Calu3 (cell line): ENCODE measurements around the gene SLC35G2. TPM values are rescaled to one million over a fixed set of nuclear protein-coding genes. Genes with fewer than 3 reads are reported as not detected.
A peak's percentile ranks its signal among the peaks of the same experiment; 100 is the strongest.

Experiments
- BruUV-seq: library from RNA; stranded (reverse); fragments of 400-500 nt; replicated peaks from 2 replicates; lab custom pipeline; 2021; lab: Mats Ljungman, UMichigan
- CTCF ChIA-PET: fragments of 300-600 bp; sonication (Branson Sonifier 250); formaldehyde crosslinking; loops from one replicate; lab custom pipeline; 2022; ENCODE audit warnings: antibody characterized with exemption; lab: Charles Lee
- DNase-seq: peaks from one replicate; pipeline ENCODE4 v3.0.0; 2022
- H3K27ac Mint-ChIP-seq: one replicate; pipeline ENCODE4 v1.8.0; 2022; ENCODE audit warnings: mixed read lengths; ENCODE audit not compliant: unreplicated experiment
- H3K27me3 Mint-ChIP-seq: one replicate; pipeline ENCODE4 v1.8.0; 2022; ENCODE audit warnings: mixed read lengths; ENCODE audit not compliant: unreplicated experiment
- H3K36me3 Mint-ChIP-seq: one replicate; pipeline ENCODE4 v1.8.0; 2022; ENCODE audit warnings: mild to moderate bottlenecking, moderate library complexity, mixed read lengths; ENCODE audit not compliant: insufficient read depth, unreplicated experiment
- H3K4me1 Mint-ChIP-seq: one replicate; pipeline ENCODE4 v1.8.0; 2022; ENCODE audit warnings: mild to moderate bottlenecking, low read depth, mixed read lengths; ENCODE audit not compliant: unreplicated experiment
- H3K4me3 Mint-ChIP-seq: one replicate; pipeline ENCODE4 v1.8.0; 2022; ENCODE audit warnings: mild to moderate bottlenecking, low read depth, moderate library complexity, mixed read lengths; ENCODE audit not compliant: unreplicated experiment
- H3K9me3 Mint-ChIP-seq: one replicate; pipeline ENCODE4 v1.8.0; 2022; ENCODE audit warnings: low read depth, mixed read lengths; ENCODE audit not compliant: unreplicated experiment
- intact Hi-C: fragments of 100-400 bp; cut with micrococcal nuclease; formaldehyde crosslinking; loops from one replicate; pipeline ENCODE4 v1.10.0; 2022; ENCODE audit not compliant: unreplicated experiment
- total RNA-seq: library from RNA; stranded (reverse); gene quantifications from 2 replicates; pipeline ENCODE4 v1.2.3, GENCODE V29; 2022
- TF ChIP-seq, protein P1 (sequence below): fragments of 200-600 bp; IDR thresholded peaks from one replicate; pipeline ENCODE4 v1.8.0; 2022; ENCODE audit warnings: antibody characterized with exemption; ENCODE audit not compliant: unreplicated experiment

Gene SLC35G2
- total RNA-seq, 1 experiment from 2014 or later = 31.4 TPM

DNA sequence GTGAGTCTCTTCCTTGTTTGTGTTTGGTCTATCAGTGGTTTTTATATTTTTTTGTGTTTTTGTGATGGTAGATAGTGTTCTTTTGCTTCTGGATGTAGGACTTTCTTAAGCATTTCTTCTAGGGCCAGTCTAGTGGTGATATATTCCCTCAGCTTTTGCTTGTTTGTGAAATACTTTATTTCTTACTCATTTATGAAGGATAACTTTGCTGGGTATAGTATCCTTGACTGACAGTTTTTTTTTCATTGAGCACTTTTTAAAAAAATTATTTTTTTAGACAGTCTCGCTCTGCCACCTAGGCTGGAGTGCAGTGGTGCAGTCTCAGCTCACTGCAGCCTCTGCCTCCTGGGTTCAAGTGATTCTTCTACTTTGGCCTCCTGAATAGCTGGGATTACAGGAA lies 85.0 kb downstream of the SLC35G2 start:
- DNase-seq = no peak
- H3K36me3 Mint-ChIP-seq = peaks cover 42% of the 10 kb centered on the region
- TF ChIP-seq, protein P1, sequence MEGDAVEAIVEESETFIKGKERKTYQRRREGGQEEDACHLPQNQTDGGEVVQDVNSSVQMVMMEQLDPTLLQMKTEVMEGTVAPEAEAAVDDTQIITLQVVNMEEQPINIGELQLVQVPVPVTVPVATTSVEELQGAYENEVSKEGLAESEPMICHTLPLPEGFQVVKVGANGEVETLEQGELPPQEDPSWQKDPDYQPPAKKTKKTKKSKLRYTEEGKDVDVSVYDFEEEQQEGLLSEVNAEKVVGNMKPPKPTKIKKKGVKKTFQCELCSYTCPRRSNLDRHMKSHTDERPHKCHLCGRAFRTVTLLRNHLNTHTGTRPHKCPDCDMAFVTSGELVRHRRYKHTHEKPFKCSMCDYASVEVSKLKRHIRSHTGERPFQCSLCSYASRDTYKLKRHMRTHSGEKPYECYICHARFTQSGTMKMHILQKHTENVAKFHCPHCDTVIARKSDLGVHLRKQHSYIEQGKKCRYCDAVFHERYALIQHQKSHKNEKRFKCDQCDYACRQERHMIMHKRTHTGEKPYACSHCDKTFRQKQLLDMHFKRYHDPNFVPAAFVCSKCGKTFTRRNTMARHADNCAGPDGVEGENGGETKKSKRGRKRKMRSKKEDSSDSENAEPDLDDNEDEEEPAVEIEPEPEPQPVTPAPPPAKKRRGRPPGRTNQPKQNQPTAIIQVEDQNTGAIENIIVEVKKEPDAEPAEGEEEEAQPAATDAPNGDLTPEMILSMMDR = no peak
- H3K27ac Mint-ChIP-seq = peak overlapping the region; percentile 16
- H3K4me1 Mint-ChIP-seq = peaks cover 75% of the 10 kb centered on the region
- peaks cover 10% of the 10 kb centered on the region for H3K9me3 Mint-ChIP-seq
- BruUV-seq = no TSS peak
- intact Hi-C loops = no loop called here
- CTCF ChIA-PET = no interaction called here
- H3K27me3 Mint-ChIP-seq = no peaks in the 10 kb centered on the region
- H3K4me3 Mint-ChIP-seq = no peak overlapping the region

DNA sequence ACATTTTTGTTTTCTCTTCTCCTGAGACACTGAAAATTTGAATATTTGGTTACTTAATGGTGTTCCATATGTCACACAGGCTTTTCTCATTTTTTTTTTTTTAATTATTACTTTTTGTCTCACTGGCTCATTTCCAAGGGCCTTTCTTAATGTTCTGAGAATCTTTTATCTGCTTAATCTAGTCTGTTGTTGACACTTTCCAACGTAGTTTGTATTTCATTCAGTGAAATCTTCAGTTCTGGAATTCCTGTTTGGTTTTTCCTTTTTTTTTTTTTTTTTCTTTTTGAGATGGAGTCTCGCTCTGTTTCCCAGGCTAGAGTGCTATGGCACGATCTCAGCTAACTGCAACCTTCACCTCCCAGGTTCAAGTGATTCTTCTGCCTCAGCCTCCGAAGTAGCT lies 85.8 kb downstream of the SLC35G2 start:
- H3K27me3 Mint-ChIP-seq = no peaks in the 10 kb centered on the region
- peaks cover 75% of the 10 kb centered on the region for H3K4me1 Mint-ChIP-seq
- intact Hi-C loops = no loop called here
- BruUV-seq = no TSS peak
- CTCF ChIA-PET = no interaction called here
- peaks cover 41% of the 10 kb centered on the region for H3K36me3 Mint-ChIP-seq
- TF ChIP-seq, protein P1 = no peak
- no peak overlapping the region for H3K4me3 Mint-ChIP-seq
- no peak overlapping the region for H3K27ac Mint-ChIP-seq
- peaks cover 10% of the 10 kb centered on the region for H3K9me3 Mint-ChIP-seq
- no peak for DNase-seq

Other genes with a start within 250 kb of the SLC35G2 start
- gene STAG1, start 66.7 kb upstream of the SLC35G2 start, total RNA-seq = 33.3 and 39.3 TPM in 2 replicates
- gene NCK1, start 43.1 kb downstream of the SLC35G2 start, total RNA-seq = 108 and 127 TPM in 2 replicates
- gene IL20RB, start 138.9 kb downstream of the SLC35G2 start, total RNA-seq = 8.5 and 12.0 TPM in 2 replicates